ENCODE results near the gene WNT5A.

DNA sequence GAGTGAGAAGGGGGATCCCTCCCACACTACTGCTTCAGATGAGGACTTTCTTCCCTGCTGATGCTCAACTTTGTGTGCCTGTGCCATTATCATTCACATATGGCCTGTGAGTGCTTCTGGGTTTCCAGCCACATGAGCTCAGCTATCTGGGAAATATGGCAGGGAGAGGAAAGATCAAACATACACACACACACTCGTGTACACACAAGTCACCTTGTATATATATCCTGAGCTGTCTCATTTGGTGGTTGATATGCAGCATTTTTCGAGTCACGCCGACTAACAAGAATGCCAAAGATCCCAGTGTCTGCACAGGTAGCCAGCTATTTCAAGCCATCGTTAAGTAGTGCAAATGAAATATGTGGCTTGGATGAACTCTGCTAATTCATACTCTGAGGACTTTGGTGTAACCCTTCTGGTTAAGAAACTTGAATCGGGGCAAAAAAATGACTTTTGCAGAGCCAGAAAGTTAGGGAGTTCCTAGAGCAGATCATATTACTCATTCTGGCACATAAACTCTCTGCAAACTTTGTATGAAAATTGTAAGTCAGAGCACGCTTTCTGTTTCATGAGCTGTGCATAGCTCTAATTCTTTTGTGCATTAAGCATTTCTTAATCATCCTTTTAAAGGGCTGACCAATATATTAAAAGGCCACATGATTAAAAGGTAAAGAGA lies 24.9 kb upstream of the WNT5A start:
- no peak for TF ChIP-seq POLR2AphosphoS5 (IDR thresholded peaks at IDR 0.05; ENCODE audit: low read depth, low read length)
- no peak for TF ChIP-seq TAF1 (IDR thresholded peaks at IDR 0.05; ENCODE audit: low read depth, low read length)
- no peak for TF ChIP-seq POLR2A (IDR thresholded peaks at IDR 0.05; ENCODE audit: low read depth, low read length)
- no peak for TF ChIP-seq SPI1 (IDR thresholded peaks at IDR 0.05; ENCODE audit: low read depth, low read length)
